Measurements from ENCODE around the gene THAP9. TPM values are rescaled to one million over a fixed set of nuclear protein-coding genes. Genes with fewer than 3 reads are reported as not detected.

The THAP9 gene
- total RNA-seq: 5.9 and 6.1 TPM in 2 replicates

GRCh38 chr4:82900411-82901182 is at the start of gene THAP9:
TSS of gene THAP9 (plus strand) at chr4:82900735. CDS start at chr4:82900803, 68 bp downstream.

DNA sequence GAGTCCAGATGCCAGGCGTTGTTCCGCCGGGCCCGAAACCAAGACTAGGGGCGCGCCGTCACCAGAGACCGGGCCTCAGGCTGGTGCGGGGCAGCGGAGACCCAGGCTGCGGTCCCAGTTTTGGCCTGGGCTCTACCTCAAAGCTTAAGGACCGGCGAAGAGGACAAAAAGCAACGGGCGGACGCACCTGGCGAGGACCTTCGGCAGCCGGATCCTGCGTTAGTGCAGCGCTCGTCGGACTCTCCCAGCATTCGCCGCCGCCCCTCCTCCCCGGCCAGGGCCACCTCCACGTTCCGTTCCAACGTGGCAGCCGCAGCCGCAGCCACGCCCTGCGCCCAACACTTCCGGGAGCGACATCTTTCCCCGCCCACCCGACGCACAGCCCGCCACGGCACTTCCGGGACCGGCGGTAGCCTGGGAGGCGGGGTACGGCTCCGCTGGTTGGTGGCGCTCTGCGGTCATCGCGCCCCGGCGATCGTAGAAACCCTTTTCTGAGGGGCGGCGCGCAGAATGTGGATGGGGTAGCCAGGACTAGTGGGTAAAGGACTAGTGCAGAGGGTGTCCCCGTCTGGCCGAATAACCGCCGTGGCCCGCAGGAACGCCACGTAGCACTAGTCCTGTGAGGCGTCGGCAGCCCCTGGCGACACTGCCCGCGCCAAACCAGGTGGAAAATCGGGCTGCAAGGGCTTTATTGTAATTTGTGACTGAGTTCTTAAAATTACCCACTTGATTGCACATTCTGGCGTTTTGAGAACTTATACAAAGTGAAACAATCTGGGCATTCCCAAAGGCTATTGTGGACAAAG is 9.4 kb upstream of the THAP9 start, which contains the start of gene SEC31A:
Gene SEC31A, minus strand, starts transcription at position 253 of the 806 bp plus-strand sequence. CDS start 9,217 bp downstream, outside the sequence.

Small RNA genes within 50 kb of the gene (small RNA-seq; reads per million reads assigned to genes)
- gene RF00019: not detected

Other genes with a start within 250 kb of the THAP9 start
- gene SCD5, start 101.9 kb upstream of the THAP9 start, total RNA-seq: 82.4 and 173 TPM in 2 replicates
- 386 and 472 TPM in 2 replicates for gene SEC31A, start 9.6 kb upstream of the THAP9 start, total RNA-seq
- 11.0 and 13.0 TPM in 2 replicates for gene LIN54, start 110.1 kb downstream of the THAP9 start, total RNA-seq
- gene COPS4, start 134.4 kb downstream of the THAP9 start, total RNA-seq: 67.6 and 71.5 TPM in 2 replicates
- 80.9 and 258 TPM in 2 replicates for gene PLAC8, start 214.0 kb downstream of the THAP9 start, total RNA-seq

Measured in placental epithelial cell (primary cell).